Left lung (tissue), 10 donors: ENCODE data around the gene ARHGEF17. TPM values are rescaled to one million over a fixed set of nuclear protein-coding genes. Genes with fewer than 3 reads are reported as not detected.

ENCODE experiments used
- ATAC-seq: fragments of 200-7000 bp; cut with Tn5 transposase; one replicate; pipeline ENCODE4 v1.9.1; 2020; ENCODE audit warnings: moderate library complexity
- DNase-seq, 4 donors: peaks; one replicate each; pipeline ENCODE4 v3.0.0-alpha.2; 2013 to 2020
- H3K27ac ChIP-seq, 2 donors: fragments of 200-600 bp; sonication (generic) in 1 of 2; one replicate each; pipeline versions ENCODE4 v1.5.0 to v1.8.0; 2020 to 2021
- H3K27me3 ChIP-seq, 2 donors: fragments of 200-600 bp; sonication (generic) in 1 of 2; one replicate each; pipeline versions ENCODE4 v1.5.0 to v1.8.0; 2020 to 2021
- H3K36me3 ChIP-seq, 2 donors: fragments of 200-600 bp; sonication (generic) in 1 of 2; one replicate each; pipeline versions ENCODE4 v1.5.0 to v1.8.0; 2020 to 2021
- H3K4me1 ChIP-seq, 2 donors: fragments of 200-600 bp; one replicate each; pipeline ENCODE4 v1.8.0; 2021
- H3K4me3 ChIP-seq, 2 donors: fragments of 200-600 bp; sonication (generic) in 1 of 2; one replicate each; pipeline versions ENCODE4 v1.5.0 to v1.8.0; 2020 to 2021; ENCODE audit warnings: mild to moderate bottlenecking in 1 of 2
- H3K9me3 ChIP-seq, 2 donors: fragments of 200-600 bp; sonication (generic) in 1 of 2; one replicate each; pipeline versions ENCODE4 v1.5.0 to v1.8.0; 2020 to 2021
- intact Hi-C, 2 donors: fragments of 100-400 bp; cut with DNase I; formaldehyde crosslinking; loops; one replicate each; pipeline versions ENCODE4 v1.11.2 to v1.14.2; 2022
- polyA plus RNA-seq, 6 donors: library from polyadenylated mRNA; unstranded; fragments of 120-200 nt; gene quantifications; one replicate each; pipeline ENCODE4 v1.2.1, GENCODE V29; 2013; ENCODE audit not compliant: insufficient read length in 6 of 6
- total RNA-seq, 2 donors: library from RNA; stranded (reverse); fragmentation: NEBNext Ultra II Directional; extraction: Animal tissue kit (Norgen Biotek cat#: 25700); gene quantifications; one replicate each; pipeline ENCODE4 v1.2.1, GENCODE V29; 2021
- TF ChIP-seq, protein P1 (sequence below), 2 donors: fragments of 200-600 bp; sonication (generic) in 1 of 2; IDR thresholded peaks; one replicate each; pipeline versions ENCODE4 v1.5.0 to v1.8.0; 2021; ENCODE audit warnings: antibody characterized with exemption in 2 of 2
- donor health status: DM: no; HTN: yes; CAD: no.
- donor health status: DM: no; HTN: no; CAD: no.

ARHGEF17 gene
- total and polyA plus RNA-seq, 8 donors, result 56.3 to 95.8 (median 82.8) TPM

DNA sequence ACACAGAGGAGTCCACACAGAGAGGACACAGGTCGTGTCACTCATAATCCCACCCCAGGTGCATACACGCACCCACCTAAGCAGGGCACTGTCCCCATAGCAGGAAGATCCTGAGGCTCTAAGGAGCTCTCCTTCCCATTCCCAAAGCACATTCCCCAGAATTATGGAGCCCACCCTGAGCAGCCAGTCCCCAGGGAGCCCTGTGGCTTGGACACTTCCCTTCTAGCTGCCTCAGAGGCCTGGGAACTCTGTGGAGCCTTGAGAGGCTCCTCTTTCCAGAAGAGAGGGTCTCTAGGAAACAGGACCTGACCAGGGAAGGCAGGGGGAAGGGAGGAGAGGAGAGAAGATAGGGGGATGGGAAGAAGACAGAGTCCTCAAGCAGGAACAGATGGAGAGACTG, 29.8 kb downstream of the ARHGEF17 start:
- Histone ChIP-seq H3K4me3 (no peak overlapping the region), H3K9me3 (no peaks in the 10 kb centered on the region), H3K27ac (no peak overlapping the region), H3K4me1 (peaks cover 20 to 33% of the 10 kb centered on the region in 2 donors), H3K36me3 (peaks cover 0 to 3% of the 10 kb centered on the region in 2 donors), H3K27me3 (no peaks in the 10 kb centered on the region)
- intact Hi-C loops, result no loop called here
- TF ChIP-seq, protein P1, sequence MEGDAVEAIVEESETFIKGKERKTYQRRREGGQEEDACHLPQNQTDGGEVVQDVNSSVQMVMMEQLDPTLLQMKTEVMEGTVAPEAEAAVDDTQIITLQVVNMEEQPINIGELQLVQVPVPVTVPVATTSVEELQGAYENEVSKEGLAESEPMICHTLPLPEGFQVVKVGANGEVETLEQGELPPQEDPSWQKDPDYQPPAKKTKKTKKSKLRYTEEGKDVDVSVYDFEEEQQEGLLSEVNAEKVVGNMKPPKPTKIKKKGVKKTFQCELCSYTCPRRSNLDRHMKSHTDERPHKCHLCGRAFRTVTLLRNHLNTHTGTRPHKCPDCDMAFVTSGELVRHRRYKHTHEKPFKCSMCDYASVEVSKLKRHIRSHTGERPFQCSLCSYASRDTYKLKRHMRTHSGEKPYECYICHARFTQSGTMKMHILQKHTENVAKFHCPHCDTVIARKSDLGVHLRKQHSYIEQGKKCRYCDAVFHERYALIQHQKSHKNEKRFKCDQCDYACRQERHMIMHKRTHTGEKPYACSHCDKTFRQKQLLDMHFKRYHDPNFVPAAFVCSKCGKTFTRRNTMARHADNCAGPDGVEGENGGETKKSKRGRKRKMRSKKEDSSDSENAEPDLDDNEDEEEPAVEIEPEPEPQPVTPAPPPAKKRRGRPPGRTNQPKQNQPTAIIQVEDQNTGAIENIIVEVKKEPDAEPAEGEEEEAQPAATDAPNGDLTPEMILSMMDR (IDR thresholded peaks at IDR 0.05), result no peak
- no peak for DNase-seq
- no peak for ATAC-seq

DNA sequence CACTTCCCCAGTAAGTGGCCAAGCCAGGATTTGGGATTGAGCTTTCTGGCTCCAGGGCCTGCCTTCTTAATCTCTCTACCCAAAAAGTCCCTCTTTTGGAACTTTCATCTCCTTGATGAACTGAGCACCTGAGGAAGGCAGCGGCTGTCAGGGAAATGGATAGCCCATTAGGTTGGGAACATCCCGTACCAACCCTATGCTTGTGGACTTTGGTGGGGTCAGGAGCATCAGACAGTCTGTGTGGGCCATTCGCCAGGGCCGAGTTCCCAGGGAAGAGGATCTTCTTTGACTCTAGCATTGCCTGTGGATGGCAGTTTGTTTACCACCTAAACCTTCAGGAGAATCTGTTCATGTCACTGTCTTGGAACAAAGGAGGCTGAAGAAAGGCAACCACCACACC, 30.2 kb downstream of the ARHGEF17 start:
- intact Hi-C loops, result no loop called here
- no peaks in the 10 kb centered on the region for H3K9me3 ChIP-seq
- no peaks in the 10 kb centered on the region for H3K27me3 ChIP-seq
- TF ChIP-seq, protein P1 (IDR thresholded peaks at IDR 0.05), result no peak
- DNase-seq (no peak), ATAC-seq (no peak)
- no peak overlapping the region for H3K27ac ChIP-seq
- peaks cover 0 to 3% of the 10 kb centered on the region in 2 donors for H3K36me3 ChIP-seq
- H3K4me3 ChIP-seq, result no peak overlapping the region
- H3K4me1 ChIP-seq, result peaks cover 20 to 31% of the 10 kb centered on the region in 2 donors

DNA sequence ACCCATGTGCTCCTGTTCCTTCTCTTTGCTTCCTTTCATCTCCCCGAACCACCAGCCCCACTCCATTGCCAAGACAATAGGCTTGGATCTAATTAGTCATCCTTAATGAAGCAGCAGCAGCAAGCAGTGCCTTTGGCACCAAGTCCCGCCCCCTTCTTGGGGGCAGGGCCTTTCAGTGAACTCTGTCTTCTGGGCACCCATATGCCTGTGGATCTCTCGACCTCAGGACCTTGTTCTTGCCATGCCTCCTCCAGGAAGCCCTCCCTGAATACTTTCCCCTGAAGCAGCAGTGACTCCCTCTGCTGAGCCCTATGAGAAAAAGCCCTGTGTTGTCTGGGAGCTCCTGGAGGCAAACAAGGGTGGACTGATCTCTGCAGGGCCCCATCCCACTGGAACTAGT, 32.1 kb downstream of the ARHGEF17 start:
- intact Hi-C loops, result loop anchor here in 1 of 2 donors (5.0 kb wide), 1 partner anchor 33 kb away; the partner anchor contains the start of gene ARHGEF17
- H3K36me3 ChIP-seq, result peaks cover 0 to 3% of the 10 kb centered on the region in 2 donors
- no peaks in the 10 kb centered on the region for H3K27me3 ChIP-seq
- ATAC-seq, result no peak
- TF ChIP-seq, protein P1 (IDR thresholded peaks at IDR 0.05), result no peak
- no peak overlapping the region for H3K4me3 ChIP-seq
- peaks cover 1 to 16% of the 10 kb centered on the region in 2 donors for H3K4me1 ChIP-seq
- H3K27ac ChIP-seq, result no peak overlapping the region
- no peak for DNase-seq
- H3K9me3 ChIP-seq, result no peaks in the 10 kb centered on the region

DNA sequence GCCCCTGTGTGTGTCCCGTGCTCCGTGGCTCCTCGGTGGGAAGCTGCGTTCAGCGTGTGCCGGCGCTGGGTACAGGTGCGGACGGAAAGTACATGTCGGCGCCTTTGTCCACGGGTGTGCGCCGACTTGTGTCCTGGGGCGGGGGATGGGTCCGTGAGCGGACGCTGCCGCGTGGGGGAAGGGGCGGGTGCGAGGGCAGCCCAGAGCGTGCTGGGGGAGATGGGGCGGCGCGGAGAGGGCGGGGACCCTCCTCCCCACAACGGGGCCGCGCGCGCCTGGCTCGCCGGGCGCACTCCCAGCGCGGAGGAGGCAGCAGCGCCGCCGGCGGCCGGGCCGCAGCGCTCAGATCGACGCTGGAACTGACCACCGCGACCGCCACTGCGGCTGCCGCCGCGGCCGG, 34.6 kb downstream of the ARHGEF17 start:
- Histone ChIP-seq H3K4me3 (no peak overlapping the region), H3K36me3 (peaks cover 0 to 6% of the 10 kb centered on the region in 2 donors), H3K27ac (no peak overlapping the region), H3K27me3 (no peaks in the 10 kb centered on the region), H3K9me3 (no peaks in the 10 kb centered on the region), H3K4me1 (peaks cover 0 to 10% of the 10 kb centered on the region in 2 donors)
- ATAC-seq, result peak; percentile 37
- peak in 2 of 4 donors; percentile 32 to 74 for DNase-seq
- TF ChIP-seq, protein P1 (IDR thresholded peaks at IDR 0.05), result no peak
- intact Hi-C loops, result loop anchor here in 1 of 2 donors (5.0 kb wide), 1 partner anchor 35 kb away; the partner anchor contains the start of gene ARHGEF17

DNA sequence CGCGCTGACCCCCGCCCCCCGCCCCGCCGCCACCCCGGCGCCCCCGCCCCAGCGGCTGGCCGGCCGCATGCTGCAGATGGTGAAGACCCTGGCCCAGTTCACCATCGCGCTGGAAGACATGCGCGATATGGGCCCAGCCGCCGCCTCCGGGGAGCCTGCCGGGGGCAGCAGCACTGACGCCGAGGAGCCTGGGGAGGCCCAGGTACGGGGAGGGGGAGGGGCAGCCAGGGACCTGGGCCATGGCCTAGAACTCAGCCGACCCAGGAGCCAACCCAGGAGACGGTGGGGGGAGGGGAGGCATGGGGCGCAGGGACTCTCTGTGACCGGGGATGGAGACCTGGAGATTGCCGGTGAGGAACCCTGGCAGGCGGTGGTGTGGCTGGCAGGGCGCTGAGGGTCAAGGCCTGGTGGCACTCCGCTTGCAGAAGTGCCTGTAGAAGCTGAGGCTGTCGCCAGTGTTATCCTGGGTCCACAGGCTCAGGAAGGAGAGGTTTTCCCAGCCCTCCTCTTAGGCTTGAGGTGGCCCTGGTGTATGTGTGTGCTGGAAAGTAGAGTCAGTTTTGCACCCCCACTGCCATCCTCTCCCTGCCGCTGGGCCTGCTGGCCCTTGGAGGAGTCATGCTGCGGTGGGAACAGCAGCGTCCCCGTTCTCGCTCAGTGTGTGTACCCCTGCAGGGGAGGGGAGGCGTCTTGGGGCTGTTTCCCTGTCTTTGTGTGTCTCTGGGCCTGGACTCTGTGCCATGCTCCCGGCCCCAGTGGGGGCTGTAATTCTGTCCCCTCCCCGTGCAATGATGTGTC, 35.2 kb downstream of the ARHGEF17 start:
- ATAC-seq, result no peak
- no peaks in the 10 kb centered on the region for H3K9me3 ChIP-seq
- TF ChIP-seq, protein P1 (IDR thresholded peaks at IDR 0.05), result no peak
- H3K4me3 ChIP-seq, result no peak overlapping the region
- DNase-seq, result peak in 1 of 4 donors; percentile 60
- no peak overlapping the region for H3K27ac ChIP-seq
- H3K27me3 ChIP-seq, result no peaks in the 10 kb centered on the region
- peaks cover 0 to 10% of the 10 kb centered on the region in 2 donors for H3K4me1 ChIP-seq
- H3K36me3 ChIP-seq, result peaks cover 0 to 11% of the 10 kb centered on the region in 2 donors
- intact Hi-C loops, result loop anchor here in 1 of 2 donors (5.0 kb wide), 1 partner anchor 36 kb away; the partner anchor contains the start of gene ARHGEF17
